Hair follicle dermal papilla cell (primary cell): ENCODE results near the gene PPFIA3. TPM values are rescaled to one million over a fixed set of nuclear protein-coding genes. Genes with fewer than 3 reads are reported as not detected.

Experiments used
- small RNA-seq: library from RNA; depleted of rRNA; stranded (forward); fragments of <200 nt; gene quantifications from one replicate; pipeline ENCODE3, GENCODE V24; 2012
- total RNA-seq: library from RNA; depleted of rRNA; stranded (reverse); fragments of >200 nt; gene quantifications from 2 replicates; pipeline ENCODE4 v1.2.3, GENCODE V29; 2012

The PPFIA3 gene
- total RNA-seq, result 1.8 and 2.4 TPM in 2 replicates

GRCh38 chr19:49119411-49120324 lies at the start of gene PPFIA3:
TSS of gene PPFIA3 (plus strand) at chr19:49119544. CDS start at chr19:49127874, 8,330 bp downstream.

GRCh38 chr19:49085020-49085867 lies 34.1 kb upstream of the PPFIA3 start, which contains the start of gene SNRNP70:
TSS of gene SNRNP70 (plus strand) at chr19:49085451. CDS start at chr19:49086415, 964 bp downstream.

GRCh38 chr19:49113762-49114629 lies 5.3 kb upstream of the PPFIA3 start, which contains the start of gene LIN7B:
TSS of gene LIN7B (plus strand) at chr19:49114370. CDS start at chr19:49114405, 35 bp downstream.

GRCh38 chr19:49118565-49119410 lies 556 bp upstream of the PPFIA3 start, which contains the start of gene C19orf73:
TSS of gene C19orf73 (minus strand) at chr19:49119143. CDS start at chr19:49119022, 121 bp downstream.

DNA sequence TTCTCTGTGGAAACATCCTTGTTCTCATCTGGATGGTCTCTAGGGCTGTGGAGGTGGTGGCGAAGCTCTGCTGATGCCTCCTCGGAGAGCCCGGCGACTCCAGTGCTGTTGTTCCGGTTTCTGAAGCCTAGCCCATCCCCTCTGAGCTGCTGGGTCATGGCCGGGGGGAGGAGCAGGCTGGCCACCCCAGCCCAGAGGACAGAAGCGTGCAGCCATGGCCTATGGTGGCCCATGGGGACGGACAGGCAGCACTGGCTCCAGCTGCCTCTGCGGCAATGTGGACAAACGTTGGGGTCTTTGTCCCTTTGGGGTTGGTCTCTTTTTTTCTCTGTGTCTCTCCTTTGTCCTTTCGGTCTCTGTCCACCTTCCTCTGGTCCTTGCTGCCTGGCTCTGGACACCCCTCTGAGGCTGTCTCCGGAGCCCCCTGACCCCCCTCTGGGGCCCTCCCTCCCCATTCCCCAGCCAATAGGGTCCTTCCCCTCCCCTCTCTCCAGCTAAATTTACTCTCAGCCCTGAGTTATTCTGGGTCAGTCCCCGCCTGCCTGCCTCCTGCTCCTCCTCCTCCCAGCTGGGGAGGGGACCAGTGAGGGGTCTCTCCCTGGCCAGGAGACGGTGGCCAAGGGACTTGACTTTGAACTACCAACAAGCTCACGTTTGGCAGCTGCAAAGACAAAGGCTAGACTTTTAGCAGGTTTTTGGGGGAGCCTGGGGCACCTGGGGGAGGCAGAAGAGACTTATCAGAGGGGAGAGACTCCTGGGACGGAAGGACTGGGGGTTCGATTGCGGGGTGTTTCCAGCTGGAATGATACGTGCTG lies 35.9 kb downstream of the PPFIA3 start, which contains the start of gene HRC:
HRC (minus strand) TSS at position 392 of the 815 bp plus-strand sequence; CDS start at position 233, 159 bp downstream.

GRCh38 chr19:49157445-49158224 lies 38.3 kb downstream of the PPFIA3 start, which contains the start of gene TRPM4:
TSS of gene TRPM4 (plus strand) at chr19:49157792. CDS start at chr19:49157867, 75 bp downstream.

Small RNA genes within 50 kb of the gene (small RNA-seq; reads per million reads assigned to genes)
- gene RN7SL708P, result not detected

Other genes starting within 250 kb of the PPFIA3 start
- gene PPP1R15A, start 247.1 kb upstream of the PPFIA3 start, total RNA-seq, result 86.6 and 94.5 TPM in 2 replicates
- 0.12 and 0.16 TPM in 2 replicates for gene TULP2, start 220.8 kb upstream of the PPFIA3 start, total RNA-seq
- 269 and 313 TPM in 2 replicates for gene NUCB1, start 219.2 kb upstream of the PPFIA3 start, total RNA-seq
- not detected in 2 replicates for gene DHDH, start 185.8 kb upstream of the PPFIA3 start, total RNA-seq
- 66.0 and 84.5 TPM in 2 replicates for gene BAX, start 164.7 kb upstream of the PPFIA3 start, total RNA-seq
- 3,530 and 3,694 TPM in 2 replicates for gene FTL, start 154.2 kb upstream of the PPFIA3 start, total RNA-seq
- 61.7 and 65.2 TPM in 2 replicates for gene GYS1, start 126.2 kb upstream of the PPFIA3 start, total RNA-seq
- gene RUVBL2, start 125.7 kb upstream of the PPFIA3 start, total RNA-seq, result 110 and 121 TPM in 2 replicates
- 0.49 and 0.61 TPM in 2 replicates for gene LHB, start 102.5 kb upstream of the PPFIA3 start, total RNA-seq
- gene CGB3, start 95.2 kb upstream of the PPFIA3 start, total RNA-seq, result not detected in 2 replicates
- gene CGB2, start 87.7 kb upstream of the PPFIA3 start, total RNA-seq, result not detected in 2 replicates
- not detected in 2 replicates for gene CGB1, start 82.6 kb upstream of the PPFIA3 start, total RNA-seq
- gene CGB5, start 75.7 kb upstream of the PPFIA3 start, total RNA-seq, result 0.16 TPM in 1 of 2 replicates, not detected in the other
- not detected in 2 replicates for gene CGB8, start 70.4 kb upstream of the PPFIA3 start, total RNA-seq
- gene CGB7, start 61.8 kb upstream of the PPFIA3 start, total RNA-seq, result 0.16 TPM in 1 of 2 replicates, not detected in the other
- not detected in 2 replicates for gene NTF4, start 54.7 kb upstream of the PPFIA3 start, total RNA-seq
- gene KCNA7, start 46.8 kb upstream of the PPFIA3 start, total RNA-seq, result not detected in 2 replicates
- gene SNRNP70, start 34.1 kb upstream of the PPFIA3 start, total RNA-seq, result 128 and 129 TPM in 2 replicates
- gene LIN7B, start 5.2 kb upstream of the PPFIA3 start, total RNA-seq, result 5.2 and 6.0 TPM in 2 replicates
- gene C19orf73, start 401 bp upstream of the PPFIA3 start, total RNA-seq, result 0.36 TPM in 1 of 2 replicates, not detected in the other
- gene HRC, start 35.9 kb downstream of the PPFIA3 start, total RNA-seq, result not detected in 2 replicates
- gene TRPM4, start 38.2 kb downstream of the PPFIA3 start, total RNA-seq, result 32.6 and 32.7 TPM in 2 replicates
- gene SLC6A16, start 205.6 kb downstream of the PPFIA3 start, total RNA-seq, result 0.12 and 0.16 TPM in 2 replicates
- not detected in 2 replicates for gene CD37, start 215.9 kb downstream of the PPFIA3 start, total RNA-seq
- 36.8 and 42.8 TPM in 2 replicates for gene TEAD2, start 242.9 kb downstream of the PPFIA3 start, total RNA-seq
- 0.49 TPM in 1 of 2 replicates, not detected in the other for gene DKKL1, start 244.3 kb downstream of the PPFIA3 start, total RNA-seq